Putamen (tissue), 1 donor: ENCODE data around the gene GRAMD1A.
A peak's percentile ranks its signal among the peaks of the same experiment; 100 is the strongest.
"Not testable (repeated sequence)": the region's sequence is repeated elsewhere in the genome, so short reads cannot be mapped to it uniquely, and the experiment has no call there.

Source experiments
- DNase-seq: peaks from one replicate; pipeline ENCODE4 v3.0.0-alpha.2; 2016; ENCODE audit warnings: low spot score

Gene GRAMD1A

DNA sequence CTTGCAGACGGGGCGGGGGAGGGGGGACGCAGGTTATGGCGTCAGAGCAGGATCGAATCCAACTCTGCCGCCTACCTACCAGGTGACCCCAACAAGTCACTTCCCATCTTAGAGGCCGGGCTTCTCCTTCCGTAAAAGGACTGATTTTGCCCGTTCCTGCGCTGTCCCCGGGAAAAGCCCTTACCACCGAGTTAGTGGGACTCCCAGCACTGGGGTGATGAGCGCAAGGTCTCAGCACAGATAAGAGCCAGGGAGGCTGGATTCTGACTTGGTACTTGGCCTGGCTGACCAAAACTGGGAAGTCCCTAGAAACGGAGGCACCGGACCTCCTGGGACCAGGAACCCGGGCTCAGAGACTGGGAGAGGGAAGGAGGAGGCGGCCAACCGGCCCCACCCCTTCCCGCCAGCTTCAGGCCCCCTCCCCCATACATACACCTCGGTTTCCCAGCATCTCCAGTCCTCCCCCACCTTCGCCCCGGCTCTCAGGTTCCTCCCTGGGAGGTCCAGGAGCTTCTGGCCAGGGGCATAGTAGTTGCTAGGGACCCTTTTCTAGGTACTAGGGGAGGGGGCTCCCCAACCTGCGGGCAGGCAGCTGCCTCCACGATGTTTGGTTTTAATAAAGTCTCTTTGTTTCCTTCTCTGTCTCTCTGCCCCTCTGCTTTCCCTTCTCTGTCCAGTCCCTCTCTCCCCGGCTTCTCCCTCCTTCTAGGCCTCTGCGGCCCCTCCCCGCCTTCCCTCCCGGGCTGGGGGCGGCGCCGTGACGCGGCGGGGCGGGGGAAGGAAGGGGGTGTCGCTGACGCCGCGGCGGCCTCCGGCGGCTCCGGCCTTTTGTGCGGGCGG is at the start of gene GRAMD1A:
GRAMD1A (plus strand) TSS at position 826 of the 840 bp plus-strand sequence. CDS start 156 bp downstream, outside the sequence.
- peak; percentile 84 for DNase-seq

GRCh38 chr19:34953092-34953491 is 47.0 kb upstream of the GRAMD1A start:
- DNase-seq = no peak

- no peak for DNase-seq
Measured at GRCh38 chr19:34957830-34958751, 42.0 kb upstream of the GRAMD1A start.

GRCh38 chr19:34959021-34959420 is 41.1 kb upstream of the GRAMD1A start:
- DNase-seq = no peak

- no peak for DNase-seq
Measured at GRCh38 chr19:34960103-34960805, 39.9 kb upstream of the GRAMD1A start.

DNA sequence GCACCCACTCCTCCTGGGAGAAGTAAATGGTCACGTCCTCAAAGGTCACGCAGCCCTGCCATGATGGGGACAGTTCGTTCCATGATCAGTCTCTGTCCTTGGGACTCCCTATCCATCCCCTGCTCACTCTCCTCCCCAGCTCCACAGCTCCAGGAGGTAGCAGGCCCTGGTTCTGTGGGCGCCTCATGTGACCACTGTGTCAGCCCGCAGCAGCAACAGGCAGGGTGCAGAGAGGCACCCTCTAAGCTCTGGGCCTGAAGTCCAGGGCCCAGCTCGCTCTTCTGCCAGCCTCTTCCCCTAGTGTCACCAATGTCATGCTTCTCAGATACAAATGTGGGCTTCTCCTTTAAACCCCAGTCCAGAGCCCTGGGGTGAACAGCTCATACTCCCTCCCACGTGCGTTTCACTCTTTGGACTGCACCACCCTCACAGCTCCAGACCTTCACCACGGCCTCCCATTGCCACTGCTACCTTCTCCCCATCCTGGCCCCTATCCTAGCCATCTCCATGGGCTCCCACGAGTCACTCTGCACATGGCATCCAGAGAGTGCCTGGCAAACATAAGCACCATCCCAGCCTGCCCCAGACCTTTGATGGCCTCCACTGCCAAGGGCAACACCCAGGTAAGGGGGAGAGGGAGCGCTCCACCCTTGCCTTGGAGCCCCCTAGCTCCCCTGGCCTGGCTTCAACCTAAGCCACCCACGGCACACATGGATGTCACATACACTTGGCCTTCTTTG is 39.0 kb upstream of the GRAMD1A start:
- no peak for DNase-seq

DNA sequence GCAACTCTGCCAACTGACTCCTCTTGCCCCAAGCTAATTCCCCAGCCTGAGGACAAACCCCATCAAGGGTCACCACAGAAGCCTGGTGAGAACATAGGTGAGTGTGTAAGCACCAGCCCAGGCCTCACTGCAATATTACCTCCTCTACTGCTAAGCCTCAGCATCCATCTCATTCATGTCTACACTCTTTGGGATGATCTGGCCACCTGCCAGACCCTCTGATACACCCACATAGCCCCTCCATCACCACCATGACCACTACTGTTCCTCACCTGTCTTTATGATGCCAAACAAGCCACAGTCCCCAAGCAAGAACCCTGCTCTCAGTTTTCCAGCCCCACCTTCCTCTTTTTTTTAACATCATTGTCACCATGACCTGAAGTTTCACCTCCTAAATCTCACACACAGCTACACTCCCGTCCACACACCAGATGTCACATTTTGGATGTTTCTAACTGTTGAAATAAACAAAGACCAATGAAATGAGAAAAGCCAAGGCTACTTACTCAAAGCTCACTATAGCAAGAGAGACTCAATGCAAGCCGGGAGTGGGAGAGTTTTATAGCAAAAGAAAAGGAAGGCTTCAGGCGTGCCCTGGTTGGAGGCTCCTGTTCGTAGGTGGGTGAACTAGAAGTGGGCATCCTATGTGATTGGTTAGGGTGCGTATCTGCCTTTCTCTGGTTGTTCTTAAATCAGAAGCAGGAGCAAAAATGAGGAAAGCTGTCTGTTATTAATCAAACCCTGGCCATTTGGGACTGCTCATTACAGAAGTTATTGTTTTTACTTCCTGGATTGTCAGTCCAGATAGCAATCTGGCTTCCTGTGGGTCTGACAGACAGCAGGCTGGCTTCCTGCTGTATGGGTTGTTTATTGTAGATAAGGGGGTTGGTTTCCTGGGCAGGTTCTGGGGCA is 38.1 kb upstream of the GRAMD1A start:
- no peak for DNase-seq

GRCh38 chr19:34962687-34963572 is 37.2 kb upstream of the GRAMD1A start:
- no peak for DNase-seq

DNA sequence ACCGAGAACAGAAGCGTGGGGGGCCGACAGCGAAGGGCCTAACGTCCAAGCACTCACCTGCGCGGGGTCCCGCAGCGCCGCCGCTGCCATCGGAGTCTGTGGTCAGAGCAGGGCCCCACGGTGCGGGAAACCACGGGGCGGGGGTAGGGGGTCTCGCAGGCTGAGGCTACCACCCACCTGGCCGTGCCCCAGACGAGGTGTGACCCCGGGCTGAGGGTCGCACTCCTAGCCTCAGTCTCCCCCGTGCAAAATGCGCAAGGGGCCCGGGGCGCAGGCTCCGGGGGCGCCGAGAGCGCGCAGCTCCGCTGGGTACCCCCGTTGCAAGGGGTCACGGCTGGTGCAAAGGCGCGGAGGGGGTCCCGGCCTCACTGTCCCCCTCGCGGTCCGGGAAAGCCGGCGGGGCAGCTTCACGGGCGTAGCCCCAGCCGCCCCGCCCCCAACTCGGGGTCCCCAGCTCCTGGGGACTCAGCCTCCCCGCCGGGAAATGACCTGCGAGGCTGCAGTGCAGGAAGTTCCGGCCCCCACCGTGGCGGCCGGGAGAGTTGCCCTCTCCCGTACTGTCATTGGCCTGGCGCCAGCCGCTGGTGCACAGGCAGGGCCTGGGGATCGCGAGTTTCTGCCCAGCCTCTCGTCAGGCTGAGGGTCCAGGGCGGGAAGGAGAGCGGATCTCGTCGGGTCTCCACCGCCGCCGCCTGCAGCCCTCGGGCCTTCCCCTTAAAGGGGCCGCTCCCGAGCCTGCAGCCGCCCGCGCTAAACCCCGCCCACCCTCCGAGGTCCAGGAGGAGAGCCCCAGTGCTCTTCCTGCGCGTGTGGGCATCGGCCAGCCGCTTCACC is 36.3 kb upstream of the GRAMD1A start, which contains the start of gene ZNF792:
ZNF792 (minus strand) TSS at position 657 of the 834 bp plus-strand sequence; CDS start at position 90, 567 bp downstream.
- peak; percentile 25 for DNase-seq

DNA sequence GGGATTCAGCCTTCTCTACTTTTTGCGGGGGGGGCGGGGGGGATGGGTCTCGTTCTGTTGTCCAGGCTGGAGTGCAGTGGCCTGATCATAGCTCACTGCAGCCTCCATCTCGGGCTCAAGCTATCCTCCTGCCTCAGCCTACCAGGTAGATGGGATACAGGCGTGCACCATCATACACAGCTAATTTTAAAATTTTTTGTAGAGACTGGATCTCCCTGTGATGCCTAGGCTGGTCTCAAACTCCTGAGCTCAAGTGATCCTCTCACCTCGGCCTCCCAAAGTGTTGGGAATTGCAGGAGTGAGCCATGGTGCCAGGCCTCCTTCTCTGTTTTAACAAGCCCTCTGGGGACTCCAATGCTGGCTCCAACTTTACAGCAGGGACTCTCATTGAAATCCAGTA is 35.5 kb upstream of the GRAMD1A start:
- DNase-seq = no peak

DNA sequence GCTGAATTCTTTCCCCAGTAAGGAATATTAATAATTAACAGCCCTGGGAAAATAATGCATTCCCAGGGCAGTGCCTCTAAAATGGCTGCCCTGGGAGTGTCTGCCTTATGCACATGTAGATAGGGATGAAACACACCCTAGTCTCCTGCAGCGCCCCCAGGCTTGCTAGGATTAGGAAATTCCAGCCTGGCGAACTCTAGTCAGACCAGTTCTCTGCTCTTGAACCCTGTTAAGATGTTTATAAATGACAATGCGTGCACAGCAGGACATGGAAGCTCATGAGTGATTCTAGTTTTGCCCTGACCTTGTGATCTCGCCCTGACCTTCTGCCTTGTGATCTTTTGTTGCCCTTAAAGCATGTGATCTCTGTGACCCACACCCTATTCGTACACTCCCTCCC is 34.6 kb upstream of the GRAMD1A start:
- DNase-seq = not testable (repeated sequence)

DNA sequence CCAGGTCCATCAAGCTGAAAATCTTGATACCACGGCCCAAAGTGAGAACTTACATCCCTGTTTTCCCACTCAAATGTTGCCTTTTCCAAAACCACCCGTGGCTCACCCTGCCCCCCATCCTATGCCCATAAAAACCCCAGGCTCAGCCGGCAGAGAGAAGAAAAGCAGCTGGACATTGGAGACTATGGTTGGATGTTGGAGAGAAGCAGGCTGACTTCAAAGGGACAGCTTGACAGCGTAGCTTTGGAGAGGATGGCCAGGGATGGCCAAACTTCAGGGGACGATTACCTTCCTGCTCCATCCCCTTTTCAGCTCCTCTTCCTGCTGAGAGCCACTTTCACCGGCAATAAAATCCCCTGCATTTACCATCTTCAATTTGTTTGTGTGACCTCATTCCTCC is 32.6 kb upstream of the GRAMD1A start:
- DNase-seq = no peak

GRCh38 chr19:34969721-34970120 is 30.4 kb upstream of the GRAMD1A start:
- no peak for DNase-seq

DNA sequence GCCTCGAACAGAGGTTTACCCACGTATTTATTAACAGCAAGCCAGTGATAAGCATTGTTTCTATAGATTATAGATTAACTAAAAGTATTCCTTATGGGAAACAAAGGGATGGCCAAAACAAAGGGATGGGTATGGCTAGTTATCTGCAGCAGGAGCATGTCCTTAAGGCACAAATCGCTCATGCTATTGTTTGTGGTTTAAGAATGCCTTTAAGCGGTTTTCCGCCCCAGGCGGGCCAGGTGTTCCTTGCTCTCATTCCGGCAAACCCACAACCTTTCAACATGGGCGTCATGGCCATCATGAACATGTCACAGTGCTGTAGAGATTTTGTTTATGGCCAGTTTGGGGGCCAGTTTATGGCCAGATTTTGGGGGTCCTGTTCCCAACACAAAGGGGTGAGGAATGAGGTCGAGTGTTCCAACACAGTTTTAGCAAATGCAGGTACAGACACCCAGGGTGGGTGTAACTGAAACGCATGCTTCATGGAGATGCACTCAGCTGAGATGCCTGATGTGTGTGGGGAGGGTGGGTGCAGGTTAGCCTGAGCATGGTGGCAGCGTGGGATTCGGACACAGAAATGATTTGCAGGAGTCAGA is 29.8 kb upstream of the GRAMD1A start:
- DNase-seq = not testable (repeated sequence)

GRCh38 chr19:34972163-34972705 is 27.9 kb upstream of the GRAMD1A start:
- DNase-seq = no peak

- no peak for DNase-seq
Measured at GRCh38 chr19:34974646-34975045, 25.5 kb upstream of the GRAMD1A start.

GRCh38 chr19:34975056-34975455 is 25.1 kb upstream of the GRAMD1A start:
- no peak for DNase-seq

DNA sequence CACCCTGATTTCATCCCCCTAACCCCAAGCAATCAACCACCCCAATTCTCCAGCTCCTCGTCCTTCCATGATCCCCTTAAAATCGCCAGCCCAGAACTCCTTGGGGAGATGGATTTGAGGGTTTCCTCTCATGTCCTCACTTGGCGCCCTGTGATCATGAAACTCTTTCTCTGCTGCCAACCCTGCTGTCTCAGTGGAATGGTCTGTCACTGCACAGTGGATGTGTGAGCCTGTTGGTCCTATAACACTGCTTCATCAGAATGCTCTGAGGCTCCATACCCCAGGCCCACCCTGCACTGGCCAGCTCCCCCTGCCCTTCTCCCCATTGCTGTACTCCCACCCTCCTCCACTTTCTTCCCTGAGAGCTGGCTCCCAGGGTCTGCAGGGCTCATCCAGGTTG is 23.5 kb upstream of the GRAMD1A start:
- DNase-seq = no peak
